SJCRH30 (cell line): ENCODE data around the gene NEK7. TPM values are rescaled to one million over a fixed set of nuclear protein-coding genes. Genes with fewer than 3 reads are reported as not detected.
A peak's percentile ranks its signal among the peaks of the same experiment; 100 is the strongest.

Source experiments
- DNase-seq, 2 experiments: peaks; one replicate each; pipeline ENCODE4 v3.0.0-alpha.2; 2015 to 2020
- H3K27ac ChIP-seq: fragments of 250-450 bp; sonication (Bioruptor Pico); 2 replicates; pipeline ENCODE4 v1.5.1; 2020; ENCODE audit warnings: mild to moderate bottlenecking, moderate library complexity
- H3K27me3 ChIP-seq: fragments of 250-450 bp; sonication (Bioruptor Pico); 2 replicates; pipeline ENCODE4 v1.5.1; 2020; ENCODE audit warnings: mild to moderate bottlenecking, moderate library complexity
- H3K36me3 ChIP-seq: fragments of 250-450 bp; sonication (Bioruptor Pico); 2 replicates; pipeline ENCODE4 v1.5.1; 2020; ENCODE audit warnings: mild to moderate bottlenecking, moderate library complexity
- H3K4me1 ChIP-seq: fragments of 250-450 bp; sonication (Bioruptor Pico); 2 replicates; pipeline ENCODE4 v1.5.1; 2020; ENCODE audit warnings: mild to moderate bottlenecking, moderate library complexity
- H3K4me3 ChIP-seq: fragments of 250-450 bp; sonication (Bioruptor Pico); 2 replicates; pipeline ENCODE4 v1.5.1; 2020; ENCODE audit warnings: mild to moderate bottlenecking, moderate library complexity
- H3K9me3 ChIP-seq: fragments of 250-450 bp; sonication (Bioruptor Pico); replicated peaks from 2 replicates; pipeline ENCODE4 v1.5.1; 2020; ENCODE audit warnings: mild to moderate bottlenecking, moderate library complexity
- total RNA-seq: library from RNA; depleted of rRNA; stranded (reverse); fragments of >200 nt; shearing (Covaris generic); gene quantifications from 2 replicates; pipeline ENCODE4 v1.2.3, GENCODE V29; 2014; rRNA removed

The NEK7 gene
- total RNA-seq, 1 experiment from 2014 or later: 28.4 TPM

DNA sequence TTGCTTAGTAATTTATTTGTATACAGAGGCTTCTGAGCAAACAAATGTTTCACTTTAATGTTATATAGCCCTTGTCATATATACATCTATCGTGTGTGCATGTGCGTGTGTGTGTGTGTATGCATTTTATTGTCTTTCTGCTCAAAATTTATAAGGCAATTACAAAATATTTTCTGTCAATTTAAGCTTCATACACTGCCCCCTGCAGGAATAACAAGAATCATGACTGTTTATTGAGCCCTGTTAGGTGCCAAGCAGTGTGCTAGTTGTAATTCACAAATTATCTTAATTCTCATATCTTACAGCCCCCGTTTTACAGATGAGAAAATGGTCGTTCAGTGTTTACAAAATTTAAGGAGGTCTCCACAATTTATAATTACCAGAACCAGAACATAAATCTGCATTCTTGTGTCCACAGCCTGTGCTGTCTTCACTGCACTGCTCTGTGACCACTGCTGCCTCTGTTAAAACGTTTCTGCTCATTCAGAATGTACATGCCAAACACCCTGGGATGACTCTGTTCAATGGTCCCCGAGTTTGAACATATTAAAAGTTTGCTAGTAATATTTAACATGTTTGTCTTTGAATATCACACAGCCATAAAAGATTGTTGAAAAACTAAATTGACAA is 202.3 kb downstream of the NEK7 start:
- peak in 1 of 2 experiments; percentile 17 for DNase-seq
- Histone ChIP-seq H3K36me3 (no peaks in the 10 kb centered on the region), H3K27me3 (no peaks in the 10 kb centered on the region)

DNA sequence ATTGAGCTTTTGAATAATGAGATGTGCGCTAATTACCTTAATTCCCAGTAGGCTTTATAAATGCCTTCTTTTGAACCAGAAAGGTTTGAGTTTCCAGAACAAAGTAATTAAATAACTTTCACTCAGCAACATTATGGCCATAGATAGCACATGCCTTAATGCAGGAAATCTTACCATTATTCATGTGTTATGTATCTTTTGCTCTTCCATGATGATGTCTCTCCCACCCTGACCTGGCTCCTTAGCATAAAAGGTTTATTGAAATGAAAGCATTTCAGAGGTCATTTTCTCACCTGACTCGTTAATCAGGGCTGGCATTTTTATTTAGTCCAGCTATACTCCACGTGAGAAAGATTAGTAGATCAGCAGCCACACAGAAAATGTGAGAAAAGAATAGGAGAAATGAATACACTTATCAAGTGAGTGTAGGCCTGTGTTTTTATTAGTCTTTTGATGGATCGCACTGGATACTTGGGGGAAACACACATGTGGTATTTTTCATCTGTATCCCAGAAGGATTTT is 203.5 kb downstream of the NEK7 start:
- DNase-seq: no peak

More for the DNA sequence above, 202.3 kb downstream of the NEK7 start:
- Histone ChIP-seq H3K9me3 (no peaks in the 10 kb centered on the region), H3K27ac (no peak overlapping the region), H3K4me1 (no peaks in the 10 kb centered on the region), H3K4me3 (no peak overlapping the region)

DNA sequence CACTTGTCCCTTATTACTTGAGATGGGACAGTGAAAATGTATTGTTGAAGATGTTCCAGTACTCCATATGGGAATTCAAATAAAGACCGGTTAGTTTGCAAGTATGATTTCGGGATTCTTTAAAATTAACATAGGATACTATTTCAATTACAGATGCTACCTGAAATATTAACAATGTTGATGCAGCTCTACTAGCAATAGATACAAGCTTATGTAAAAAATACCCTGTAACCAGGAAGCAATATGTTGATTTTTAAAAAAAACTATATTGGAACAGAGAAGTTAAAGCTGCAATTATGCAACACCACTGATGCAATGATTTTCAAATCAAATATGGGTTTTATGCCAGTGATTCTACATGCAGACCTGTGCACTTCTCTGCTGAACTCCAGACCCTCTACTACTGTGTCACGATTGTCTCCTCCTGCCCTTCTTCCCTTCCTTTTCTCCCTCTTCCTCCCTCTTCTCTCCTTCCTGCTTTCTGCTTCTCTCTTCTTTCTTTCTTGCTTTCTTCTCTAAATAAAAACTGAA is 204.5 kb downstream of the NEK7 start:
- no peak overlapping the region for H3K27ac ChIP-seq
- no peak for DNase-seq

More for the DNA sequence above, 203.5 kb downstream of the NEK7 start:
- Histone ChIP-seq H3K27ac (no peak overlapping the region), H3K9me3 (no peaks in the 10 kb centered on the region), H3K4me3 (no peak overlapping the region), H3K4me1 (no peaks in the 10 kb centered on the region), H3K36me3 (no peaks in the 10 kb centered on the region), H3K27me3 (no peaks in the 10 kb centered on the region)

DNA sequence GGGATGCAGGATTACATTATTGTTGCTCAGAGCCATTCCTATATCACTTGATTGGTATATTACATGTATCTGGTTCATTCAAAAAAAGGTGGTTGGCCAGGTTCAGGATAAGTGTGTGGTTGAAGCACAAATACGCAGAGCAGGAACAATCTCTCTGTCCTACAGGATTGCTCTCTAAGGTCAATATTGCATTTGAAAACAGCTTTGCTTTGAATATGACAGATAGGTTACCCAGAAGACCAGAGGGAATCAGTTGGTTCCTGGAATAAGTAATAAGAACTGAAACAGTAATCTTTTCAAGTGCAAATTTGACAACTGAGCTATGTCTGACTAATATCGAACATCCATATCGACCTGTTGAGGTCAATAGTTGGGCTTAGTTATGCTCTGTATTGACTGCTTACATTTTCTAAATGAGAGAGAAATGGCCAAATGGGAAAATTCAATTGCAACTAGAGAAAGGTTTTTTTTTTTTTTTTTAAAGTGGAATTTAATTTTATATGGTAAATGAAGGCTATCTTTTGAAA is 206.9 kb downstream of the NEK7 start:
- no peak overlapping the region for H3K27ac ChIP-seq
- no peaks in the 10 kb centered on the region for H3K4me1 ChIP-seq
- no peak overlapping the region for H3K4me3 ChIP-seq
- no peak for DNase-seq
- no peaks in the 10 kb centered on the region for H3K36me3 ChIP-seq
- no peaks in the 10 kb centered on the region for H3K27me3 ChIP-seq
- no peaks in the 10 kb centered on the region for H3K9me3 ChIP-seq

More for the DNA sequence above, 204.5 kb downstream of the NEK7 start:
- Histone ChIP-seq H3K9me3 (no peaks in the 10 kb centered on the region), H3K36me3 (no peaks in the 10 kb centered on the region), H3K4me1 (no peaks in the 10 kb centered on the region), H3K4me3 (no peak overlapping the region), H3K27me3 (no peaks in the 10 kb centered on the region)

DNA sequence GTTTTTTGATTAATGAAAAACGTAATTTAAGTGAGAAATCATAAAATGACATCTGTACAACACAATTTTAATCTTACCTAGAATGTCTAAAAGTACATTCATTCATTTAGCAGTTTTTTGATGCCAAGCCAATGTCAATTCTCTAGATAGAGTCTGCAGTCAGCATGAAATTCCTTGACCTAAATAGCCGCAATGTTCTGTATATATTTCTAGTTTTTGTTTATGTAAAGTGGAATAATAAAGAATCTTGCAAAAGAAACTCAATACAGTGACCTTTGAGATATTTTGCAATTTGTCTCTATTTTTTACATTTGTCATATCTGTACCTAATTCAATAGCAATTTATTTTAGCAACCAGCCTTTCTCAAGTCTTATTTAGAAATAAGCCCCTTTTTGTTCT is 207.7 kb downstream of the NEK7 start:
- no peaks in the 10 kb centered on the region for H3K4me1 ChIP-seq
- H3K36me3 ChIP-seq: no peaks in the 10 kb centered on the region
- no peak overlapping the region for H3K27ac ChIP-seq
- no peak overlapping the region for H3K4me3 ChIP-seq
- DNase-seq: no peak
- H3K9me3 ChIP-seq: no peaks in the 10 kb centered on the region
- no peaks in the 10 kb centered on the region for H3K27me3 ChIP-seq

DNA sequence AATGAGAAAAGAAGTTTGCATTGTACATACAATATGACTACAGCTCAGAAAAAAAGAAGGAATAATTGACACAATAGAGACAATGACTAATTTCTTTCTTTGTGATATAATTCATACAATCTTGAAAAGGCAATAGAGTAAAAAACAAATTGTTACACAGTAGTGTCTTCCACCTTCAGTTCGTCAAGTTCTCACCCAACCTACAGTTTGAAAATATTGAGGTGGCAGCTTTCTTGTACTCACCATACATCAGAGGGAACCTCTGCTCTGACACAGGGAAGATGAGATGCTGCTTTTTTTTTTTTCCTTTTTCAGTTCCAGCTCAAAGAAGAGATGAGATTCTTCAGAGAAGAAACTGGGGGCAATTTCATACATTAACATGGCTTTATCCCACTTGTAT is 210.5 kb downstream of the NEK7 start:
- Histone ChIP-seq H3K4me3 (no peak overlapping the region), H3K4me1 (no peaks in the 10 kb centered on the region), H3K9me3 (no peaks in the 10 kb centered on the region), H3K27me3 (no peaks in the 10 kb centered on the region), H3K36me3 (no peaks in the 10 kb centered on the region), H3K27ac (no peak overlapping the region)
- DNase-seq: no peak

DNA sequence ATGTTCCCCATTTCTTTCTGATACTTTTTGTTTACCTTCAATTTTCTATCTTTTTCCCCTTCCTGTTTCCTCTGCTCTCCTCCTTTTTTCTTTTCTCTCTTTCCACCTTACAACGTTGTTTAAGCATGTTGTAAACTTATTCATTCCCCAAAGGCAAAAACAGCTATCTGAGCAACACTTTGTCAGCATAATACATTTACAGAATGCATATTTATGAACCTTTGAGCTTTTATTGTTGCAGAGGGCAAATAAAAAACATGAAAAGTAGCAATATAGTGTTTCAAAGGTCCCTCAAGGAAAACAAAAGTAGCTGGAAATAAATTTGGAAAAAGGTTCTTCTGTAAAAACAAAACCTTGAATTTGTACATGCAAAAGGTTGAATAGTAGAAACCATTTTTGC is 214.2 kb downstream of the NEK7 start:
- no peaks in the 10 kb centered on the region for H3K9me3 ChIP-seq
- H3K27me3 ChIP-seq: no peaks in the 10 kb centered on the region
- H3K27ac ChIP-seq: no peak overlapping the region
- no peaks in the 10 kb centered on the region for H3K36me3 ChIP-seq
- no peak for DNase-seq
- H3K4me1 ChIP-seq: no peaks in the 10 kb centered on the region
- no peak overlapping the region for H3K4me3 ChIP-seq

Other genes starting within 250 kb of the NEK7 start
- gene LHX9, start 239.6 kb upstream of the NEK7 start, total RNA-seq: 0.33 and 0.93 TPM in 2 replicates